GM18517 (cell line): Measurements from ENCODE around the gene LARGE1.
"Not testable (repeated sequence)": the region's sequence is repeated elsewhere in the genome, so short reads cannot be mapped to it uniquely, and the experiment has no call there.

Source experiments
- ATAC-seq: cut with Tn5 transposase; IDR thresholded peaks from one replicate; pipeline ENCODE4 v1.9.1; 2021; ENCODE audit warnings: mild to moderate bottlenecking, moderate library complexity; ENCODE audit not compliant: unreplicated experiment

LARGE1 gene

DNA sequence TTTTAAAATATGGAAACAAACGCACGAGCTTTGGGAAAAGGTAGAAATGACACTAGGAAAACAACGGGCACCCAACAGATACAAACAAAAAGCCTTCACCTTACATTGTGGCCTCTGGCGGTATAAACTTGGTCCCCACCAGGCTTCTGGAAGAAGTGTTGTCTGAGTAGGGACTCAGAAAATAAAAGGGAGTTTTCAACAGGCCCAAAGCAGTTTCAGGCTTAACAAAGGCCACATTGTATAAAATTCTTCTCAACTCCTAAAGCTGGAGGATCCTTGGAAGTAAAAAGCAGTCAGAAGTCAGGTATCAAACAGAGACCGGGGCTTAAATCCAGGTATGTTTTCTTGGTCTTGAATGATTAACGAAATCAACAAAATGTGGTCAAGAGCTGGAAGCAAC is 61.0 kb downstream of the LARGE1 start:
- ATAC-seq: no peak

DNA sequence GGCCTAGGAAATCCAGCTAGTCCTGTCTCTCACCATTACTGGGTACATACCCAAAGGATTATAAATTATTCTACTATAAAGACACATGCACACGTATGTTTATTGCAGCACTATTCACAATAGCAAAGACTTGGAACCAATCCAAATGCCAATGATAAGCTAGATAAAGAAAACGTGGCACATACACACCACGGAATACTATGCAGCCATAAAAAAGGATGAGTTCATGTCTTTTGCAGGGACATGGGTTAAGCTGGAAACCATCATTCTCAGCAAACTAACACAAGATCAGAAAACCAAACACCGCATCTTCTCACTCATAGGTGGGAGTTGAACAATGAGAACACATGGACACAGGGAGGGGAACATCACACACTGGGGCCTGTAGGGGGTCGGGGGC is 61.6 kb downstream of the LARGE1 start:
- ATAC-seq: not testable (repeated sequence)

DNA sequence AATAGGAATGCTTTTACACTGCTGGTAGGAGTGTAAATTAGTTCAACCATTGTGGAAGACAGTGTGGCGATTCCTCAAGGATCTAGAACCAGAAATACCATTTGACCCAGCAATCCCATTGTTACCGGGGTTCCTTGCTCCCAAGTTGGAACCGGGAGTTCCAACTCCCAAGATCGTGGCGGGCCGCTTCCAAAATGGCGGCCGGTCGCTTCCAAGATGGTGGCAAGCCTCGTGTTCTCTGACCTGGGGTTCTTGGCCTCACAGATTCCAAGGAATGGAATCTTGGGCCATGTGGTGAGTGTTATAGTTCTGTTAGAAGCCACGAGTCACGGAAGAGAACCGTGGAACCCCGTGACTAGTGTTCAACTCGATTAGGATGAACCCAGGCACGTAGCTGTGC is 62.5 kb downstream of the LARGE1 start:
- ATAC-seq: not testable (repeated sequence)

DNA sequence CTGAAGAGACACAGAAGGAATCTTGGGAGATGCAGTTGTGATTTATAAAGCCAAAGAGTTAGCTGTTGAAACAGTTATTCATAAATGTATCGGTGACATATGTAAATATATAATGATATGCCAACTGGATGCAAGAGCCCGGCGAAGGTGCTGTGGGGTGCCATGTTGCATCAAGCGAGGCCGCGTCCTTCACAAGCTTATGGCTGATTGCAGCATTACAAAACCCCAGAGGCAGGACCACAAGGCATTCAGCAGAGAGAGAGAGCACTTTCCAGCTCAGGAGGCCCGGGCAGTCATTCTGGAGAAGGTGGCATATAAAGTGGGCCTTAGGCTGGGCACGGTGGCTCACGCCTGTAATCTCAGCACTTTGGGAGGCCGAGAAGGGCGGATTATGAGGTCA is 65.6 kb downstream of the LARGE1 start:
- ATAC-seq: no peak

- ATAC-seq: peak; percentile 80
Measured at GRCh38 chr22:33853200-33854097, 66.8 kb downstream of the LARGE1 start.

- ATAC-seq: no peak
Measured at GRCh38 chr22:33851821-33852384, 68.4 kb downstream of the LARGE1 start.

- ATAC-seq: no peak
Measured at GRCh38 chr22:33851240-33851639, 69.0 kb downstream of the LARGE1 start.

GRCh38 chr22:33850724-33851123 is 69.6 kb downstream of the LARGE1 start:
- no peak for ATAC-seq

DNA sequence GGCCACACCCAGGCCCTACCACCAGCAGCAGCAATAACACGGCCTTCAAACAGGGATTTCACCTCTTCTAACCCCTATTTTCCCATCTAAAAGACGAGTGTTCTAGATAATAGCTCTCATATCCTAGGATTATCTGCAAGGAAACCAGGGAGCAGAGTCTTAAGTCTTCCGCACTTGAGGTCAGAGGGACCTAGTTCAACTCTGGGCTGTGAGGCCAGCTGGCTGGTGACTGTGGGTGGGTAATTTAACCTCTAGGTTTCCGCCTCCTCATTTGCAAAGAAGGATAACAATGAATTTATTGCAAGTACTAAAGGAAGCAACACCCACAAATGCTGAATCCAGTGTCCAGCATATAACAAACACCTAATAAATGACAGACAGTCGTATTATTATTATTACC is 70.1 kb downstream of the LARGE1 start:
- no peak for ATAC-seq

- no peak for ATAC-seq
Measured at GRCh38 chr22:33848251-33848650, 72.0 kb downstream of the LARGE1 start.

DNA sequence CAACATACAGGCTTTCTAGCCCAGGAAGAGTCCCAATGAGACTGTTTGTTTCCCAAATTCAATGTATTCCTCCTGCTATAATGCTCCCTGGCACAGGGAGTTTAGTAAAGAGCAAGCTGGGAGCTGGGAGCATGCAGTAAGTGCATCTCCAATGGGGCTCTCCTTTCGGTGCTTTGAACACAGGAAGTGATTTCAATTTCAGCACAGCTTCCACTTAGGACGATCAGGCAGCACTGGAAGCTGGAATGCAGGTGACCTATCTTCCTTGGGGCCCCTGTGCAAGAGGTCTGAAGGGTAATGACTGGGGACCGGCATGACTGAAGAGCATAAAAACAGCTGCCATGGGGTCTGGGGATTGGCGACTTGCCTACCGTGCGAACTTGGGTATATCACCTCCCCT is 76.0 kb downstream of the LARGE1 start:
- no peak for ATAC-seq

GRCh38 chr22:33842421-33843094 is 77.7 kb downstream of the LARGE1 start:
- ATAC-seq: peak; percentile 59

DNA sequence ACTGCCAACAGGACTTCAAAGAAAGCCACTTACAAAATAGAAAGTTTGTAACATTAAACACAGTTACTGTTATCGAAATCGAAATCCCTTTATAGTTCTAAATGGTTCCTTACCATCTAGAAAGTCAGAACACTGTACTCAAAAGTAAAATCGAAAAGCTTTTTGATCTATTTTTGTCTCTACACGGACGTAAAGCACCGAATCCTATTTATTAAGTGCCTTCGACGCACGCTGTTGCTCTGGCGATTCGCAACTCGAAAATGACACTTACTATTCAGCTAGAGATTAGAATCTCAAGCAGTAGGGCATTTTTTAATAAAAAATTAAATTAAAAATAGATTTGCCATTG is 78.3 kb downstream of the LARGE1 start:
- ATAC-seq: peak; percentile 62

- ATAC-seq: peak; percentile 40
Measured at GRCh38 chr22:33841281-33842005, 78.8 kb downstream of the LARGE1 start.

DNA sequence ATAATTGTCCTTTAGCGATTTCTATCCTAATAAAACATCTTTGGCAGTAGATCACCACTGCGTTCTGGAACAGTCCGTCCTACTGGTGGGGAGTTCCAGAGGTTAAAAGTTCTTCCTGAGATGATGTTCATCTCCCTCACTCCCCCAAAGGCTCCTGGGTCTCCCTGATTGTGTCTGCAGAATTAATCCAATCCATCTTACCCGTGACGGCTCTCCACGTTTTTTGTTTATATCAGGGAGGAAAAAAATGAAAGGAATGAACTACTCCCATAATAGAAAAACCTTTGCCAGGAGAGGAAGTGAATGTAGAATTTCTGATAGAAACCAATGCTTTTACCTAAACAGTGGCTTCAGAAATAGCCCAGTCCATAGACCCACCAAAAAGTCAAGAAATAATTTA is 81.6 kb downstream of the LARGE1 start:
- no peak for ATAC-seq

DNA sequence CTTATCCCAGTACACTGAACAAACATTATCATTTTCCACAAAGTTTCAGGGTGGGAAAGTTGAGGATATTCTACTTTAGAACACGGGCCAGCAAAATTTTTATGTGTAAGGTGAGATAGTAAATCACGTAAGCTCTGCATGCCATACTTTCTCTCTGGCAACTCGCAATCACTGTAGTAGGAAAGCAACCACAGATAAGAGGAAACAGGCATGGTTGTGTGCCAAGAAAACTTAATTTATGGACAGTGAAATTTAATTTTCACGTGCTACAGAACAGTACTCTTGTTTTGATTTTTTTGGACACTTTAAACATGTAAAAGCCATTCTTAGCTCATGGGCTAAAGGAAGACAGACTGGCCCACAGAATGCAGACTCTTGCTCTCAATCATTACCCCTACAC is 82.5 kb downstream of the LARGE1 start:
- ATAC-seq: no peak

DNA sequence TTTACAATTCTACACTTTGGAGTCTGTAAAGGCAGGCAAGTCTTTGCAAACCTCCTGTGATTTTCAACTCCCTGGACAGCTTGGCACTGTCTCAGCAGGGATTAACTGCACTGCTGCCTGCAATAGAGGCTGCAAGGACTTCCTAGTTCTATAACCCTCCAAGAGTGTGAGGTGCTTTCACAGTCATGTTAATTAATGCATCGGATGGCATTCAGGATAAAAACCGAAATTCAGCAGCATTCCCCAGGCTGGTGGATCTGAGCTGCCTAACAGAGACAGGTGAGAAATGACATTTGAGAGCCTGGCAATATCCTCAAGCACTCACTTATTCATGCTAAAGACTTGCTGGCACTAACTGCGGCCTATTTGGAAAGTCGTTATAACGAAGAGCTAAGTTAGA is 85.0 kb downstream of the LARGE1 start:
- ATAC-seq: no peak

DNA sequence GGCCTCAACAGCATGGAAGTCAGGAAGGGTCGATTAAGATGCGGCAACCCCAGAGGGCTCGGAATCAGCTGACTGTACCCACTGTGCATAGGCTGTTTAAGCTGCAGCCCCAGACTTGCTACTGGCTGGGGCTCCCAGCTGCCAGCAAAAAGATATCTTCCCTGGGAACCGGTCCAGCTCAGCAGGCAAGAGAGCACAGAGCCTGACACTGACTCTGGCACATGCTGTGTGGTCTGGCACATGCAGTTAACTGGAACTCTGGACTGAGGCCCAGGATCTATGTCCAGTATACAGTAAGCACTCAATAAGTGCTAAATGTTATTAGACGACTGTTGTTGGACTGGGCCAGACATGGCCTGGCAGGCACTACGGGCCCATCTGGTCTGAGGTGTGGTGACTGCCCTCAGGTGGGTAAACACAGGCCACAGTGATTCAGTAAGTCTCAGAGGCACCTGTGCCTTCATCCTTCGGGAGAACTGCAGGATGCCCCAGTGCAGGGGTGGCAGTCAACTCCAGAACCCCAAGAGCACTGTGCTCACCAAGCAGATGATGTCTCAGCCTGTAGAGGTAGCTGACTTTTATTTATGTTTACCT is 87.6 kb downstream of the LARGE1 start:
- no peak for ATAC-seq

GRCh38 chr22:33831651-33832050 is 88.6 kb downstream of the LARGE1 start:
- ATAC-seq: no peak

- ATAC-seq: no peak
Measured at GRCh38 chr22:33831207-33831606, 89.1 kb downstream of the LARGE1 start.
